ENCODE results near the gene KIF6. TPM values are rescaled to one million over a fixed set of nuclear protein-coding genes. Genes with fewer than 3 reads are reported as not detected.

Gene KIF6
- total RNA-seq, 2 experiments from 2014 or later, result 0.17 to 0.23 TPM

DNA sequence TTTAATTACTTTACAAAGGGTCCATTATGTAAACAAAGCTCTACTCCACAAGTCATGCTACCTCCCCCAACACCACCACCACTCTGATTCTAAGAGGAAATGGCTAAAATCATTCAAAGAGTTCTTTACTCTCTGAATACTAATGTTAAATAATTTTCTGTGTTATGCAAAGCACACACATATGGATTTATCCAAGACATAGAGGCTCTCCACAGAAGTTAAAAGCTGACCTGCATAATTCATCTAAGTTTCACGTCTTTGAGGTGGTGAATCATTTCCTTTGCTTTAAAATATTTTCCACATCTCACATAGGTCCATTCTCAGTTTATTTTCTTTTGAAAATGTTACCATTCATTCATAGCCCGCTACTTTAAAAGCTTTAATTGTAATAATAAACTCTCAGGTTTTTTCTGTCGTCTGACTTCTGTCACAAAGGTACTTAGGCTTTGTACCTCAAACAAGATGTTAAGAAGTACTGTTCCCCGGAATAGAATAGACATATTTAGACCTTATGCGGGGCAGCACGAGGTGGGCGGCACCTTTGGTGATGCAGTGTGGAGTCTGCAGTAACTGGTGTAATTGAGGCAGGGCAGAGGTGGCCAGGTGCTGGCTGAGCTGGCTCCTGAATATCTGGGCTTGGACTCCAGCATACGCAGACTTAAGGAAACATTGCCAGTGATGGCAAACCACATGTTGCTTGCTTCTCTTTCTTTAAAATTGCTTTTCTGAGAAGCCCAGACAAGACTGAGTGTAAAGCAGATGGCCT is 55.8 kb downstream of the KIF6 start:
- ChIA-PET CTCF (no interaction called here), POLR2A (no interaction called here)

DNA sequence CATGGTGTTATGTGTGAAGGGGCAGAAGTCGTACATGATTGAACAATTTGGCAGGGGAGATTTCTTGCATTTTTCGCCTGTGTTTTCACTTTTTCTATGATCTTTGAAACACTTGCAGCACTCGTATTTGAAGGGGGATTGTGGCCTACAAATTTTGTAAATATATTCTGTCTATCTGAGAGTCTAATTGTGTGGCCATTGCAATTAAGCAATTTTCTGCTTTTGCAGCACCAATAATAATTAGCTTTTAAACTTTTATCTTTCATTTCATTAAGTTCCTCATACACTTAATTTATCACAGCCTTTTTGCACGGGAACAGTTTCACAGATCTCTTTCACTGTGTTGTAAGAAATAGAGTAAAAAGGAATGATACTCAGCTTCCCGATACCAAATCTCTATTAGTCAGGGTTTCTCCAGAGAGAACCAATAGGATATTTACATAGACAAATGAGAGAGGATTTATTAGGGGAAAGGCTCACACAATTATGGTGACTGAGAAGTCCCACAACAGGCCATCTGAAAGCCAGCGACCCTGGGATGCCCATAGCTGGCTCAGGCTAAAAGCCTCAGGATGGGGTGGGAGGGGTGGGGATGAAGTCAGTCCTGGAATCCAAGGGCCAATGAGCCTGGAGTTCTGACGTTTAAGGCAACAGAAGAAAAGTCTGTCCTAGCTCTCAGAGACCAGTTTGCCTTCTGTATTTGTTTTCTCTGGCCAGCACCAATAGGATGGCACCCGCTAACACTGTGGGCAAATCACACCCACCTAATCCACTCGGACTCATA is 58.3 kb downstream of the KIF6 start:
- ChIA-PET POLR2A (no interaction called here), CTCF (no interaction called here)

DNA sequence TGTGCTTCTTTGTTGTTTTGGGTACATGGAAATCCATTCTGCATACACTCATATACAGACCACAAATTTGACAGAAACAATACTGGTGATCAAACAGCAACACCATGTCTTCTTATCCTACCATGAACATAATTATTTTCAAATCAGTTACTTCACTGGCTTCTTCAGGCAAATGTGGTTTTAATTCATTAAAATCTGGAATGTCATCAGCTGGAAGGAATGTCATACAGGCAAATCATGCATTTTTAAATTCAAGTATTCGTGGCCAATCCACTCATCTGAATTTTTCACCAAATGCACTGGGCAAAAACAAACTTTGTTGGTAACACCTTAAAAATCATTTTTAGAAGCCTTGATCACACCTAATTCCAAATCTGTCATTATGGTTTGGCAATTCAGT is 59.3 kb downstream of the KIF6 start:
- ChIA-PET POLR2A (no interaction called here), CTCF (no interaction called here)

DNA sequence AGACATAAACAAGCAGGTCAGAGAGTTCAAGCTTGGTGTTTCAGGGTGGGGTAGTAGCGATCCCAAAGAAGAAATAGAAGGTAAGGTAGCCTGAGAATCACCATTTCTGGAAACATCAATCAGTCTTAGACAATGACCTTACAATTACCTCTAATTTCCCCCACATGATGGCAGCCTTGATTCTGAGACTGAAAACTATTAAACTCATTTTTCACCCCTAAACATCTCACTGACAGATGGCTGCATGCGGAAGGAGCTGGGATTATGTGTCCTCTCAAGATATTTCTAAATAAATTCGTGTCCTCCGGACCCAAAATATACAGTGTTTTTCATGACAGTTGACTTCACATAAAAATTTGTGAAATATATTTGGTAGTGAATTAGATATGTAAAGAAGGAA is 61.0 kb downstream of the KIF6 start:
- CTCF ChIA-PET, result no interaction called here
- POLR2A ChIA-PET, result no interaction called here

DNA sequence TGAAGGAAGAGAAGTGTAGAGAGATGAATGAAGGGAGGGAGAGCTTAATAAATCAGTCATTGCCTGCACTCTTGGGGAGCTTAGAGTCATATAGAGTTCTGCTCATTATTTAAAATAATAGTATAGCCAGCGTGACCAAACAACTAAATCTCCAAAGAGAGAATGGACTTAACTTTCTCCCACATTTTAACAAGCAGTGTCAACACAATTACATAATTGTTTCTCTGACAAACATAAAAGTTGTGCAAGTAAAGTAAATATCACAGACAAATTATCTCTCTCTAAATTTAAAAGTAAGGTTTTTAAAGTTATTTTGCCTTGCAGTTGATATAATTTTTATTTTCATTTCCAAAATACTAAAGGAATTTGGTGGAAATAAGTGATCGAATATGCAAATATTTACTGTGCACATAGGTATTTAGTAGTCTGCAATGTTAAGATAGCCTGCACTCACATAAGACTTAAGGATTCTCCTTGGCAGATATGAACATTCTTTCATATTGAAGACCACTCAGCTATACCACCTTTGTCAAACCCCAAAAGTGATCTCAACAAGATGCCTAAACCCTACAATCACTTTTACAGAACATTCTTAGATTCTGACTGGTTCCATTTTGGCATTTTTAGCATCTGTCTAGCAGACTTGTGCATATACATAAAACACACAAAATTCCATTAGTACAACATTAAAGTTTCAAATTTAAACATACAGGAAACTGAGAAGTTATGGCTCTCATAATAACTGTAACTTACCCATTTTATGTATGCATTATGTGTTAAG is 67.7 kb downstream of the KIF6 start:
- POLR2A ChIA-PET, result no interaction called here
- CTCF ChIA-PET, result no interaction called here

DNA sequence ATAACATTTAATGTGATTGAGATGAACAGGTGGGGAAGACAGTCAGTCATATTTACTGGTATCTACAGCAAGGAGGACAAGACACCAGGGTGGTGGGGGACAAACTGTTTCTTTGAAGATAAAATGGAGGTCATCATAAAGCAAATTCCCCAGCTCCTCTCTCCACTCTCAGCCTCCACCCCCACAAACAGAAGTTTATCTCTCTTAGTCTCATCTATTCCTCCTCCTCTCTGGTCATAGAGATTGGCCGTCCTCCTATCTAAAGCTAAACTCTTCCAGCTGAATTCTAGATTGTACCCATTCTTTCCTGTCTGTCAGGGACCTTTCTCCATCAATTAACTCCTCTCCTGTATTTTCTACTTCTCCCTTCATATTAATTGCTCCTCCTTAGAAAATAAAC is 71.1 kb downstream of the KIF6 start:
- CTCF ChIA-PET, result no interaction called here
- POLR2A ChIA-PET, result no interaction called here

DNA sequence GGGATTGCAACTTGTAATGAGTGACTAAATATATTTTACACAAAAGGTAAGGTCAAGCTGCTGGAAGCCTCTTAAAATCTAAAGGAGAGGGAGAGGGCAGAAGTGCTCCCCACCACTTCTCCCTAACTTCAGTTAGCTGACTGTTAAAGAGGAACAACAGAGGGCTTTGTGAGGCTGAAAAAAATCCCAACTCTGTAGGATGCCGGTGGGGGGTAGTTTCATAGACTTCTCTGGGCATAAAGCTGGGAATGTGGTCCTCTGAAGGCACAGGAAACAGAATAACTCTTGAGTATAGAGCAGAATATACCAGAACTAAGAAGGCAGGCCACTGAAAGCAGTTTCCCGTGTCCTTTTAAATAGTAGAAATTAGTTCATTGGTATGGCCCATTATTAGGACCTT is 71.6 kb downstream of the KIF6 start:
- ChIA-PET POLR2A (no interaction called here), CTCF (no interaction called here)

DNA sequence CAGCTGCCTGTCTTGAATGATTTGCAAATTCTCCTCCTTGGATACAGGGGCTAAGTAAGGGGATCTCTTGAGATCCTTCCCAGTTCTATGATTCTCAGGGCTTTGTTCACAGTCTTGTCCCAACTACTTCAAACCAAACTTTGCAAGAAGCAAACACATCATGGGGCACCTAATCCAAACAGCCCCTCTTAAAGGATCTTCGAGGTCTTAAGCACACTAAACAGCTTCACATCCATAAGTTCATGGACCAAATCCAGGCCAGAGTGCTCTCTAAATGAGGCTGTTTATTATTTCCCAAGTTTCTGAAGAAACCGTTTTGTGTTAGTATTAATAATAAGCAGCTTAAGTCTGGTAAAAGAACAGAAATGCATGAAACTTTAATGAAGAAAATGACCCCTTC is 75.2 kb downstream of the KIF6 start:
- CTCF ChIA-PET, result no interaction called here
- POLR2A ChIA-PET, result no interaction called here

DNA sequence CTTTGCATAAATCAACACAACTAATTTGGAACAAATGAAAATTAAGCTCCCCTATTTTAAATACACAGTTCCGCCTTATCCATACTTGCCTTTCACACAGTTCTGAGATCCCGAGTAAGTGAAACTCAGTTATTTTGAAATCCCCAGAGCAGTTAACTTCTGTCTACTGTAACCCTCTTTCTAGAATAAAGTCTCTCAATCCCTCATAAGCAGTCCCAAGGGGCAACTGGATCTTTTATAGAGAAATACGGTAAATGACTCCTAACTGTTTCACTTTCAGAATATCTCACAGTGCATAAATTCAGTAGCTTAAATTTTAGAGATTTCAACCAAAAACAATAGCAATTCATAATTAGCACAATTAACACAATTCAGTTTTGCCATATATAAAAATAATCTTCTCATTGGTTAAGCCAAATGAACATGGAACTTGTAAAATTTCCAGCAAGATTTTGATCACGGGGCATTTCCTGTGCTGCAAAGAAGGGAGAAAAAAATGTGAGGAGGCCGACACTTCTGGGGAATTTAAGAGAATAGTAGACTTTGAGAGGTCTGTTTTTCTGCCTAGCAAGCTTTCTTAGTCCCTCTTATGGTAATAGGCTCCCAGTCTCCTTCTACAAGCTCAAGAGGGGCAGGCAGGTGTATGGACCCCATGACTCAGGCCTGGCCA is 78.3 kb downstream of the KIF6 start:
- CTCF ChIA-PET, result no interaction called here
- POLR2A ChIA-PET, result no interaction called here

DNA sequence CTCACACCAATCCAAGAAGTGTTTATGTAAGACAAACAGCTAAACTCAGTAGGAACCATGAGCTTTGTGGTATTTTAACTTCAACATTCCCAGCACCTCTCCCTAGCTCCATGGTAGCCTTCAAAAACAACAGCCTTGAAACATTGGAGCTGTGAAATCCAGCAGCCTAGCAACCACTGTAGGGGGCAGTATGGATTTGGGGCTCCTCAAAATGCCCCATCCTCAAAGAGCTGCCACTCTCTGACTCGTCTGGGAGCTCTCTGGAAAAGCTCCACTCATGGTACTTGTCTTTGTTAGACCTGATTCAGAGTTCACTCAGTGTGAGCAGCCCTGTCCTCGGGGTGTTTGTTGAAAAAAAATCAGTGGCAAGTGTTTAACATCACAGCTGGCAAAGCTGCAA is 82.9 kb downstream of the KIF6 start:
- ChIA-PET POLR2A (no interaction called here), CTCF (no interaction called here)

DNA sequence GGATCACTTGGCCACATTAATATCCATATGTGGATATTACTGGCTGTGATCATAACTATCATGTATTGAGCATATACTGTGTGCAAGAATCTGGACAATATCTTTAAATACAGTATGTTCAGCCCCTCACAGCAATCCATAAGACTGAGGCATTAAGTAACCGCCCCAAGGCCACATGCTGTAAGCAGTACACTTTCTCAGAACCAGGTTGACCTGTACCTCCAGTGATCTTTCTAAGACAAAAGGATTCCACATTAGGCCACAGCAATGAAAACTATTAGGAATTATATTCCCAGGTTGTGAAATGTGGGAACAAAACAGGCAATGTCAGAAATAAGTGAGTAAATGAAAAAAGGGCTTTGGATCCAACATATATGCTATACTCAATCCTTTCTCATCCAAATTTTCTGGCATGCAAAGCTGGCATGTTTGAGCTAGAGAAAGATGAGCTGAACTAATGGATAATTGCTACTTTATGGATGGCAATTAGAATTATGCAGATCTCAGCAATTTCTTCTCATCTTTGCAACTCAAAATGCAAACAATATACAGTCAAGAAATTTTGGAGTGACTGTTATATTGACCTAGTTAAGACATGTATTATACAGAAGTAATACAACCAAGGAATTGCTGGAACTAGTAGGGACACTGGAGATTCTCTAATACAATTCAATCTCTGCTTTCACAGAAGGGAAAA is 86.9 kb downstream of the KIF6 start:
- ChIA-PET POLR2A (no interaction called here), CTCF (no interaction called here)

DNA sequence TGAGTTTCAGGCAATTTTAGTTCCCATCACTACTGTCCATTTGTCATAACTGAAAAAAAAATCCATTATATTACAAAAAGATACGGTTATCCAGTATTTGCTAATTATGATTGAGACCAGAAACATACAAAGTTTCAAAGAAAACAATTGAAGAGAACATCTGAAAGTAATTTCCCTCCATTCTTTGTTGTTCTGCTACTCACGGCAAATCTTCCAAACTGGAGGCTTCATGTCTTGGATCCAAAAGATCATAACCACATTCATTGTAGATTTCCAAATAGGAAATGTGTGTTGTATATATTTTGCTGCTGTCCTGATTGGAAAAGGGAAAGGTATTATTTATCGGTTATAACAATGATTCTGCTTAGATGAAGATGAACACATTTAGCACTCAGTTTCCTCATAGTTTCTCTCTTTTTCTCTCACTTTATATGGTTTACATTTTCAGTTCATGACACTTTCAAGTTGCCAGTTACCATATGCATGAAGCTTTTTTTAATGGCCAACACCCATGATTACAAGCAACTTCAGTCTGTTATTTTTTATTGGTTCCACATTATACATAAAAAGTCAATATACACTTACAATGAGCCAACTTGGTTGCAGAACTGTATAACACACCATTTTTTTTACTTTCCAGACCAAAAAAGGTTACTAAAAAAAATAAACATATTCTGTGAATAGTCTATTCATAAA is 90.4 kb downstream of the KIF6 start:
- ChIA-PET POLR2A (no interaction called here), CTCF (no interaction called here)

DNA sequence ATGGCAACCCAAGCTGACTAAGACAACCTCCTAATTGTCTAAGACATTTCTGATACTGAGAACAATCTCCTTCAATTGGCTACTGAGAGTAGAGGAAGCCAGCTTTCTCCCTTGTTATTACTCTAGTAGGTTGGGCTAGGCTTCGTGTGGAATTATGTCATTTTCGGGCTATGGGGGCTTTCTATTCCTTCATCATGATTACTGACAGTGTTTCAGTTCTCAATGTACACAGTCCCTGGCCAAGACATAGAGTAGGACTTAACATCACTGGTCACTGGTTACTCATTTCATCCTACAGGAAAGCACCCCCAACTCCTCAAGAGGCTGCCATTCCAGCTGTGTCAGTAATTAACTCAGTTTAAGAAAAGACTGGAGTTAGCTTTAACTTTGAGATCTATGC is 100.0 kb downstream of the KIF6 start:
- ChIA-PET POLR2A (no interaction called here), CTCF (no interaction called here)

DNA sequence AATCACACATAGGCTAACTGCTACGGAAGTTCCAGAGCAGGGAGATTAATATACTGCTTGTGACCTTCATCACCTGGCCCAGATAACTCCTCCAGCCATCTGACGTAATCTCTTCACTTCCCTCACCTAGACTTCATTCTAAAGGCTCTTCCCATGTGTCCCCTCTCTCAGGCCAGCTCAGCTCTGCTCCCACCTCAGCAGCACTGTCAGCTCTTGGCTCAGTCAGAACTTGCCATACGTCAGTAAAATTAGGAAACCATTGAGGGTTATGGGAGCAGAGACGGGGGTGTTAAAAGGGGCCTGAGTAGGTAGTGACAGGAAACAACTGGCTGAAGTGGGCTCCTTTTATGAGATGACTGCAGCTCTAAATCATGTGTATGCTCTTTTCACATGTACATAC is 101.5 kb downstream of the KIF6 start:
- CTCF ChIA-PET, result no interaction called here
- POLR2A ChIA-PET, result no interaction called here

DNA sequence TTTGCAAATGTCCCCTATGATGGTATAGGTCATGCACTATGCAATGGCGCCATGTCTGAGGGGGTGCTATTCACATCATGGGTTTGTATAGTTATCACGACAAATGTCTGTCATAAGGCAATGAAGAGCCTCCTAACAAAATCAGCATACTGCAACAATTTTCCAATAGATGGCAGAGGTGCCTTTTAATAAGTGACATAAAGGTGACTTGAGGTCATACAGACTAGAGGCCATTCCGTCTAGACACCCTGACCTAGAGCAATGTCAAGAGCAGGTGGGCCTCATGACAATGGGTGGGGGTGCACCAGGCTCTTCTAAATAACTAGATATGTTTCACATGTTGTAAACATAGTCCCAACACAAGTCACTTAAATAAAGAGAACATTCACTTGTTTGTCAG is 107.7 kb downstream of the KIF6 start:
- ChIA-PET CTCF (no interaction called here), POLR2A (no interaction called here)

DNA sequence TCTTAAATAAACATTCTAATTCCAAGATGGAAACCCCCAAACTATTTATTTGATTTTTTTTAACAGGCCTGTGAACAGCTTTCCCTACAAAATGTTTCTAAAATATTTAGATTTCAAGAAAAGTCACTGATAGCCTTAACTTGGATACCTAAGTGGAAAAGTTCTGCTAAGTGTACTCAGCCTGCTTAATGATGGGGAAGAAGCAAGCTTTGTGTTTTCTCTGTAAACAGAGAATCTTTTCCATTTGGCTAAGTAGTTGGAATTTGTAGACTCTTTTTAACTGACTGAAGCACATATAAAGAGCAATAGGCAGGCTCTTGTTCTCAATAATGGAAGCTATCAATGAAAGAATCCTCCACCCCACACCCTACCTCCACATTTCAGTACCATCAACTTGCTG is 108.2 kb downstream of the KIF6 start:
- CTCF ChIA-PET, result no interaction called here
- POLR2A ChIA-PET, result interaction anchor here (0.7 kb wide), 1 partner anchor 128 kb away, joined by 3 read pairs; no protein-coding TSS in a partner anchor

DNA sequence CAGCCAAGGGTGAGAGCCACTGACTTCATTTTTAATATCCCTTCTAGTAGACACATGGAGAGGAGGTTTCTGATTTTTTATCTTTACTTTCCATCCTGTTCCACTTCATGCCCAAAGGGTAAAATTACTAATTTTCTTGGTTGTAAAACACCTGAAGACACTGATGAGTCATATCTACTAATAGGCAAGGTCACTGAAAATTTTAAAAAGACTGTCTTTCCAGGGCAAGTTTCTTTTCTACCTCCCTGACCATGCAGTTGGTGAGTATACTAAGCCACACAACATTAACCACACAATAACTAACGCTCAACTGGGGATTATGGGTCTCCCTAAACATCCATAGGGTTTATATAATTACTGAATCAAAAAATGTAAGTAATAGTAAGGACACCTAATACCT is 109.6 kb downstream of the KIF6 start:
- CTCF ChIA-PET, result no interaction called here
- POLR2A ChIA-PET, result no interaction called here

DNA sequence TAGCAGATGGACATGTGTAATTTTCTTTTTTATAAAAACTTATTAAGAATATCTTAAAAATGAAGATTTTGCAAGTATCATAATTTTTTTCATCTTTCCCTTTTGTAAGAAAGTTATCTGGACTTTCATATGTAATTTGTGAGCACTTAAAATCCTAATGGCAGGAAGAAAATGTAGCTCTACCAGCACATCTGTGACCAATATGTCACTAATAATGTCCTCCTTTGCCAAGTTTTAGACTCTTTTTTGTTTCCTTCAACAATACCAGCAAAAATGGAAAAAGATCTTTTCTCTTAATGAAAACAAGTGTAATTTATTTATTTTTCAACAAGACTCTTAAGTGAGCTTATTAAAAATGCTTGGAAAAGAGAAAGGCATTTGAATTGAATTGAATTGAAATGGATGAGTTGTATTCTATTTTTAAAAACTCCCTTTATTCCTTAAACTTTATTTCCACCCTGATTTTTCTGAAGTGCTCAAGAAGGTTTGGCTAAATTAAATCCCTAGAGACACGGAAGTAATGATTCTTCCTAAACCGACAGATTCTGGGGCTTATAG is 110.7 kb downstream of the KIF6 start:
- POLR2A ChIA-PET, result no interaction called here
- CTCF ChIA-PET, result no interaction called here

DNA sequence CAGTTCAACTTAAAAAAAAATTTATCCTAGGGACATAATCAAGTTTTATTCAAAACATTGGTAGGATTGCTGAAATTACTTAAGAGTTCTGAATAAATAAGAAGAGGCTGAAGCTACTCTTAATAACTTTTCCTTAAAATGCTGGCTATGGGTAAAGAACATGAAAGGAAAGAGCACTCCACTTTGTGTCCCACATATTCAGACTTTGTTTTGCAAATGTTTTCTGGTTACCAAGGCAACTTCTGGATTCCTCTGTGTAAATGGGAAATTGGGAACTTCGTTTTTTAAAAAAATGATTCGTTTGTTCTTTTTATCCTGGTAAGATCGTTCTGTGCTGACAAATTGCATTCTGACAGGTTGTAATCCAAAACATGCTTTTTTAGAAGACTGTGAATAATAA is 115.0 kb downstream of the KIF6 start:
- CTCF ChIA-PET, result no interaction called here
- POLR2A ChIA-PET, result no interaction called here

All from activated CD8-positive, alpha-beta memory T cell treated with anti-CD3 and anti-CD28 coated beads for 36 hours (primary cell).